IMR-90 (cell line): Measurements from ENCODE around the gene NOBOX. TPM values are rescaled to one million over a fixed set of nuclear protein-coding genes. Genes with fewer than 3 reads are reported as not detected.

Experiments used
- ATAC-seq: fragments of 200-7000 bp; cut with Tn5 transposase; 2 replicates; pipeline ENCODE4 v1.9.1; 2020; ENCODE audit warnings: low read depth, mild to moderate bottlenecking, moderate library complexity
- BruUV-seq: library from RNA; stranded (reverse); fragments of 400-500 nt; replicated peaks from 2 replicates; lab custom pipeline; 2021; lab: Mats Ljungman, UMichigan
- CTCF ChIA-PET: fragments of 300-600 bp; formaldehyde crosslinking; extraction: SDS; loops from one replicate; lab custom pipeline; 2021; ENCODE audit warnings: antibody characterized with exemption; lab: Yijun Ruan, JAX
- POLR2A ChIA-PET: fragments of 300-600 bp; sonication (Branson Sonifier 250); formaldehyde crosslinking; loops from one replicate; lab custom pipeline; 2022; ENCODE audit warnings: antibody characterized with exemption; ENCODE audit not compliant: unreplicated experiment; lab: Charles Lee
- DNase-seq: peaks from one replicate; pipeline ENCODE4 v3.0.0; 2013
- H2AFZ ChIP-seq: replicated peaks from 2 replicates; pipeline ENCODE3; 2013; ENCODE audit warnings: low read length, mild to moderate bottlenecking; ENCODE audit not compliant: poor library complexity
- H2AK5ac ChIP-seq: 2 replicates; pipeline ENCODE4 v1.6.1; 2013; ENCODE audit warnings: low read depth, low read length, inconsistent platforms
- H2AK9ac ChIP-seq: replicated peaks from 2 replicates; pipeline ENCODE3; 2013; ENCODE audit warnings: mild to moderate bottlenecking, low read depth, low read length, moderate library complexity; ENCODE audit not compliant: poor library complexity
- H2BK120ac ChIP-seq: 2 replicates; pipeline ENCODE4 v1.6.1; 2013; ENCODE audit warnings: low read depth, low read length, inconsistent platforms
- H2BK15ac ChIP-seq: 3 replicates; pipeline ENCODE4 v1.6.1; 2013; ENCODE audit warnings: low read depth, low read length, inconsistent platforms
- H2BK20ac ChIP-seq: 2 replicates; pipeline ENCODE4 v1.6.1; 2013; ENCODE audit warnings: low read depth, mild to moderate bottlenecking, inconsistent platforms, low read length, moderate library complexity
- H2BK5ac ChIP-seq: 2 replicates; pipeline ENCODE4 v1.6.1; 2013; ENCODE audit warnings: mild to moderate bottlenecking, low read depth, low read length, inconsistent platforms; ENCODE audit not compliant: poor library complexity, severe bottlenecking
- H3K14ac ChIP-seq: replicated peaks from 2 replicates; pipeline ENCODE4 v1.6.1; 2013; ENCODE audit warnings: low read depth, low read length, inconsistent platforms
- H3K18ac ChIP-seq: 2 replicates; pipeline ENCODE4 v1.6.1; 2013; ENCODE audit warnings: low read depth, low read length, control low read depth
- H3K23ac ChIP-seq: 2 replicates; pipeline ENCODE4 v1.6.1; 2013; ENCODE audit warnings: low read depth, low read length, inconsistent platforms
- H3K27ac ChIP-seq: 2 replicates; pipeline ENCODE4 v1.5.1; 2013; ENCODE audit warnings: mild to moderate bottlenecking, control low read depth, low read length; ENCODE audit not compliant: insufficient read depth
- H3K27me3 ChIP-seq: 2 replicates; pipeline ENCODE4 v1.6.1; 2013; ENCODE audit warnings: low read length; ENCODE audit not compliant: control insufficient read depth, insufficient read depth
- H3K36me3 ChIP-seq: 2 replicates; pipeline ENCODE4 v1.6.1; 2013; ENCODE audit warnings: low read length, mixed read lengths; ENCODE audit not compliant: control insufficient read depth, insufficient read depth
- H3K4ac ChIP-seq: 2 replicates; pipeline ENCODE4 v1.6.1; 2013; ENCODE audit warnings: low read depth, low read length, inconsistent platforms
- H3K4me1 ChIP-seq: 2 replicates; pipeline ENCODE4 v1.6.1; 2013; ENCODE audit warnings: low read length, mixed read lengths; ENCODE audit not compliant: control insufficient read depth, insufficient read depth
- H3K4me2 ChIP-seq: 2 replicates; pipeline ENCODE4 v1.6.1; 2013; ENCODE audit warnings: low read depth, mild to moderate bottlenecking, control low read depth, low read length, moderate library complexity
- H3K4me3 ChIP-seq: 2 replicates; pipeline ENCODE4 v1.5.1; 2013; ENCODE audit warnings: low read depth, mild to moderate bottlenecking, control low read depth, low read length, moderate library complexity; ENCODE audit not compliant: insufficient read depth
- H3K56ac ChIP-seq: 2 replicates; pipeline ENCODE4 v1.6.1; 2013; ENCODE audit warnings: low read length, inconsistent platforms; ENCODE audit not compliant: insufficient read depth; ENCODE audit errors: extremely low read depth
- H3K79me1 ChIP-seq, 2 experiments: 2 replicates each; pipeline ENCODE4 v1.6.1; 2013; ENCODE audit warnings: low read length in 2 of 2, inconsistent platforms in 1 of 2, low read depth in 1 of 2
- H3K9ac ChIP-seq: 2 replicates; pipeline ENCODE4 v1.6.1; 2013; ENCODE audit warnings: low read depth, low read length, control low read depth
- H3K9me1 ChIP-seq: 2 replicates; pipeline ENCODE4 v1.6.1; 2013; ENCODE audit warnings: low read length, inconsistent platforms; ENCODE audit not compliant: insufficient read depth
- H3K9me3 ChIP-seq: 2 replicates; pipeline ENCODE4 v1.6.1; 2013; ENCODE audit warnings: low read length; ENCODE audit not compliant: control insufficient read depth, insufficient read depth
- H4K20me1 ChIP-seq: 2 replicates; pipeline ENCODE4 v1.6.1; 2013; ENCODE audit warnings: low read length, inconsistent platforms; ENCODE audit not compliant: insufficient read depth
- H4K5ac ChIP-seq: 2 replicates; pipeline ENCODE4 v1.6.1; 2013; ENCODE audit warnings: mild to moderate bottlenecking, low read depth, low read length, control low read depth
- H4K8ac ChIP-seq, 2 experiments: 2 replicates each; pipeline ENCODE4 v1.6.1; 2013; ENCODE audit warnings: low read depth in 2 of 2, low read length in 2 of 2, control low read depth in 1 of 2, inconsistent platforms in 1 of 2
- H4K91ac ChIP-seq: 2 replicates; pipeline ENCODE4 v1.6.1; 2013; ENCODE audit warnings: low read depth, low read length, inconsistent platforms; ENCODE audit not compliant: insufficient read depth
- BHLHE40 ChIP-seq: fragments of 150-350 bp; IDR thresholded peaks from 2 replicates; pipeline ENCODE4 v1.6.1; 2016; ENCODE audit warnings: mild to moderate bottlenecking, low read depth, low read length
- CEBPB ChIP-seq: IDR thresholded peaks from 2 replicates; pipeline ENCODE4 v1.6.1; 2012; ENCODE audit warnings: low read depth, low read length, improper control_type of control experiment
- CHD1 ChIP-seq: IDR thresholded peaks from 2 replicates; pipeline ENCODE4 v1.6.1; 2012; ENCODE audit warnings: low read depth, low read length, improper control_type of control experiment
- CTCF ChIP-seq: conservative IDR thresholded peaks from 2 replicates; pipeline ENCODE4 v1.5.1; 2012; ENCODE audit warnings: mild to moderate bottlenecking, low read depth, low read length, improper control_type of control experiment
- ELK1 ChIP-seq: fragments of 150-350 bp; IDR thresholded peaks from 2 replicates; pipeline ENCODE4 v1.6.1; 2016; ENCODE audit warnings: low read depth, mild to moderate bottlenecking, low read length, moderate library complexity, borderline replicate concordance
- MAZ ChIP-seq: IDR thresholded peaks from 2 replicates; pipeline ENCODE4 v1.6.1; 2012; ENCODE audit warnings: low read depth, mild to moderate bottlenecking, low read length, improper control_type of control experiment, moderate library complexity, borderline replicate concordance
- NFE2L2 ChIP-seq: fragments of 150-350 bp; IDR thresholded peaks from 2 replicates; pipeline ENCODE4 v1.6.1; 2016; ENCODE audit warnings: low read depth, mild to moderate bottlenecking, low read length
- POLR2A ChIP-seq: IDR thresholded peaks from 2 replicates; pipeline ENCODE4 v1.6.1; 2012; ENCODE audit warnings: mild to moderate bottlenecking, low read depth, low read length
- RAD21 ChIP-seq: IDR thresholded peaks from 2 replicates; pipeline ENCODE4 v1.6.1; 2012; ENCODE audit warnings: low read length, improper control_type of control experiment
- RCOR1 ChIP-seq: IDR thresholded peaks from 2 replicates; pipeline ENCODE4 v1.6.1; 2012; ENCODE audit warnings: mild to moderate bottlenecking, low read length, improper control_type of control experiment; ENCODE audit not compliant: insufficient replicate concordance
- RFX5 ChIP-seq: IDR thresholded peaks from 2 replicates; pipeline ENCODE4 v1.8.0; 2012; ENCODE audit warnings: low read depth, mild to moderate bottlenecking, low read length, moderate library complexity
- SMC3 ChIP-seq: fragments of 150-350 bp; IDR thresholded peaks from 2 replicates; pipeline ENCODE4 v1.6.1; 2016; ENCODE audit warnings: low read depth, mild to moderate bottlenecking, antibody characterized with exemption, low read length, moderate library complexity
- USF2 ChIP-seq: fragments of 150-350 bp; IDR thresholded peaks from 2 replicates; pipeline ENCODE4 v1.6.1; 2017; ENCODE audit warnings: mild to moderate bottlenecking, antibody characterized with exemption, low read length, low read depth
- WGBS, 2 experiments: methylation state at CpG; one replicate each; pipeline versions ENCODE4 v1.1.5 to v1.1.7; 2013; ENCODE audit warnings: missing lambda C conversion rate in 2 of 2; ENCODE audit not compliant: insufficient read length in 1 of 2; ENCODE audit errors: extremely low coverage in 2 of 2; 5-methylcytosine and 5-hydroxymethylcytosine counted together
- dilution Hi-C: fragments of 300-500 bp; cut with HindIII; formaldehyde crosslinking; loops from one replicate; pipeline ENCODE4 v1.14.3; 2018; ENCODE audit warnings: low sequenced_read_pairs; ENCODE audit not compliant: unreplicated experiment
- in situ Hi-C: fragments of 300-500 bp; cut with MboI; formaldehyde crosslinking; loops from 3 replicates; pipeline ENCODE4 v1.14.3; 2019; ENCODE audit warnings: low sequenced_read_pairs, inconsistent platforms, mixed read lengths
- intact Hi-C: fragments of 100-400 bp; cut with micrococcal nuclease; formaldehyde crosslinking; loops from 2 replicates; pipeline ENCODE4 v1.10.0; 2022
- polyA plus RNA-seq, 3 experiments: library from polyadenylated mRNA; depleted of rRNA; stranded (reverse); fragments of >200 nt; gene quantifications; 2 replicates each; pipeline ENCODE4 v1.2.3, GENCODE V29; 2012; ENCODE audit warnings: low replicate concordance in 1 of 3
- total RNA-seq: library from RNA; depleted of rRNA; stranded (reverse); fragments of >200 nt; gene quantifications from 2 replicates; pipeline ENCODE4 v1.2.3, GENCODE V29; 2012

The NOBOX gene
- total and polyA plus RNA-seq, 2 of the 4 experiments (the other 2 are of a cell fraction) = not detected

- no peak overlapping the region for H2AK9ac ChIP-seq
- H3K9me3 ChIP-seq = peaks cover 24% of the 10 kb centered on the region
- H3K9me1 ChIP-seq = no peaks in the 10 kb centered on the region
- intact Hi-C loops (no loop called here), dilution Hi-C loops (no loop called here), in situ Hi-C loops (no loop called here)
- no peak overlapping the region for H3K56ac ChIP-seq
- H4K20me1 ChIP-seq = no peaks in the 10 kb centered on the region
- BruUV-seq = no TSS peak
- no peak overlapping the region for H2BK5ac ChIP-seq
- H4K91ac ChIP-seq = no peak overlapping the region
- TF ChIP-seq CEBPB (no peak), POLR2A (no peak), NFE2L2 (no peak), ELK1 (no peak), CTCF (no peak), BHLHE40 (no peak), USF2 (no peak), SMC3 (no peak), CHD1 (no peak), MAZ (no peak), RFX5 (no peak), RCOR1 (no peak), RAD21 (no peak)
- no peak overlapping the region for H3K27ac ChIP-seq
- H2BK15ac ChIP-seq = no peak overlapping the region
- H3K27me3 ChIP-seq = no peaks in the 10 kb centered on the region
- DNase-seq = no peak
- no peak overlapping the region for H4K8ac ChIP-seq
- H3K14ac ChIP-seq = no peak overlapping the region
- H3K79me1 ChIP-seq = no peaks in the 10 kb centered on the region
- no peak overlapping the region for H4K5ac ChIP-seq
- H2AK5ac ChIP-seq = no peak overlapping the region
- no peak overlapping the region for H2BK120ac ChIP-seq
- no peak overlapping the region for H3K23ac ChIP-seq
- no peaks in the 10 kb centered on the region for H3K4me1 ChIP-seq
- no peak overlapping the region for H2BK20ac ChIP-seq
- ATAC-seq = no peak
- no peak overlapping the region for H3K9ac ChIP-seq
- no peaks in the 10 kb centered on the region for H3K36me3 ChIP-seq
- H3K4me2 ChIP-seq = no peak overlapping the region
- WGBS, 2 experiments = 40% methylated on average over 3 of the region's 3 CpGs; no CpG with 5 or more reads in 1 of the 2 experiments
- no peak overlapping the region for H3K18ac ChIP-seq
- H2AFZ ChIP-seq = no peak overlapping the region
- no peak overlapping the region for H3K4ac ChIP-seq
- ChIA-PET CTCF (no interaction called here), POLR2A (no interaction called here)
- no peak overlapping the region for H3K4me3 ChIP-seq
These were observed 35.3 kb upstream of the NOBOX start for GRCh38 chr7:144438759-144439158.
